ENCODE data around the gene NECTIN2.

Gene NECTIN2

DNA sequence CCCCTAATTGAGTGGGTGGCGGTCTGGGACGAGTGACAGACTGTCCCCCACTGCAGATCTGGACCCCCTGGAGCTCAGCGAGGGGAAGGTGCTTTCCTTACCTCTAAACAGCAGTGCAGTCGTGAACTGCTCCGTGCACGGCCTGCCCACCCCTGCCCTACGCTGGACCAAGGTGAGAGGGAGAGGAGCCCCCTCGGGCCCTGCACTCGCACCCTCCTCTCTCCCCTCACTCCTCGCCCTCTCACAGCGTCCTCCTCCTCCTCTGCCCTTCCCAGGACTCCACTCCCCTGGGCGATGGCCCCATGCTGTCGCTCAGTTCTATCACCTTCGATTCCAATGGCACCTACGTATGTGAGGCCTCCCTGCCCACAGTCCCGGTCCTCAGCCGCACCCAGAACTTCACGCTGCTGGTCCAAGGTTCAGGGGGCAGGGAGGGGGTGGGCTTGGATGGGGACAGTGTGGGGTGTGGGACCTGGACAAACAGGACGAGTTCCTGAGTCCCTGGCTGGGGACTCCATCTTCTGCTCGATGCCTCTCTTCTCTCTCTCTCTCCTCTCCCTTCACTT lies 27.5 kb upstream of the NECTIN2 start:
- ATAC-seq: no peak

GRCh38 chr19:44819246-44819832 lies 26.8 kb upstream of the NECTIN2 start:
- TF ChIP-seq ZNF70 (CRISPR knock-in tag; IDR thresholded peaks at IDR 0.05): no peak
- TF ChIP-seq POU6F1 (CRISPR knock-in tag; IDR thresholded peaks at IDR 0.05; ENCODE audit: borderline replicate concordance, low read depth): no peak
- no peak for ATAC-seq

More for the DNA sequence above, 27.5 kb upstream of the NECTIN2 start:
- TF ChIP-seq TCF4 (CRISPR knock-in tag; IDR thresholded peaks at IDR 0.05; ENCODE audit: borderline replicate concordance) (no peak), ZFP30 (CRISPR knock-in tag; IDR thresholded peaks at IDR 0.05) (no peak), OSR1 (CRISPR knock-in tag; IDR thresholded peaks at IDR 0.05) (no peak), RARB (CRISPR knock-in tag; IDR thresholded peaks at IDR 0.05) (no peak), POU6F1 (CRISPR knock-in tag; IDR thresholded peaks at IDR 0.05; ENCODE audit: borderline replicate concordance, low read depth) (no peak), CSDC2 (CRISPR knock-in tag; IDR thresholded peaks at IDR 0.05) (no peak), GLIS3 (CRISPR knock-in tag; IDR thresholded peaks at IDR 0.05) (no peak), ZNF70 (CRISPR knock-in tag; IDR thresholded peaks at IDR 0.05) (no peak), CREB5 (CRISPR knock-in tag; IDR thresholded peaks at IDR 0.05; ENCODE audit: low read depth) (no peak), ZNF8 (CRISPR knock-in tag; IDR thresholded peaks at IDR 0.05) (no peak), PPARA (CRISPR knock-in tag; IDR thresholded peaks at IDR 0.05; ENCODE audit: borderline replicate concordance) (no peak), ZC3H10 (CRISPR knock-in tag; IDR thresholded peaks at IDR 0.05) (no peak), ISL1 (CRISPR knock-in tag; IDR thresholded peaks at IDR 0.05) (no peak), ARNTL (CRISPR knock-in tag; IDR thresholded peaks at IDR 0.05; ENCODE audit: borderline replicate concordance, low read depth) (no peak), TSHZ2 (CRISPR knock-in tag; IDR thresholded peaks at IDR 0.05) (no peak), SNAI2 (CRISPR knock-in tag; IDR thresholded peaks at IDR 0.05) (no peak), ZNF565 (CRISPR knock-in tag; conservative IDR thresholded peaks at IDR 0.05; ENCODE audit: low read depth) (no peak)
- TF ChIP-seq, protein P1, sequence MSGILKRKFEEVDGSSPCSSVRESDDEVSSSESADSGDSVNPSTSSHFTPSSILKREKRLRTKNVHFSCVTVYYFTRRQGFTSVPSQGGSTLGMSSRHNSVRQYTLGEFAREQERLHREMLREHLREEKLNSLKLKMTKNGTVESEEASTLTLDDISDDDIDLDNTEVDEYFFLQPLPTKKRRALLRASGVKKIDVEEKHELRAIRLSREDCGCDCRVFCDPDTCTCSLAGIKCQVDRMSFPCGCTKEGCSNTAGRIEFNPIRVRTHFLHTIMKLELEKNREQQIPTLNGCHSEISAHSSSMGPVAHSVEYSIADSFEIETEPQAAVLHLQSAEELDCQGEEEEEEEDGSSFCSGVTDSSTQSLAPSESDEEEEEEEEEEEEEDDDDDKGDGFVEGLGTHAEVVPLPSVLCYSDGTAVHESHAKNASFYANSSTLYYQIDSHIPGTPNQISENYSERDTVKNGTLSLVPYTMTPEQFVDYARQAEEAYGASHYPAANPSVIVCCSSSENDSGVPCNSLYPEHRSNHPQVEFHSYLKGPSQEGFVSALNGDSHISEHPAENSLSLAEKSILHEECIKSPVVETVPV (CRISPR knock-in tag; IDR thresholded peaks at IDR 0.05): no peak
- TF ChIP-seq, protein P2, sequence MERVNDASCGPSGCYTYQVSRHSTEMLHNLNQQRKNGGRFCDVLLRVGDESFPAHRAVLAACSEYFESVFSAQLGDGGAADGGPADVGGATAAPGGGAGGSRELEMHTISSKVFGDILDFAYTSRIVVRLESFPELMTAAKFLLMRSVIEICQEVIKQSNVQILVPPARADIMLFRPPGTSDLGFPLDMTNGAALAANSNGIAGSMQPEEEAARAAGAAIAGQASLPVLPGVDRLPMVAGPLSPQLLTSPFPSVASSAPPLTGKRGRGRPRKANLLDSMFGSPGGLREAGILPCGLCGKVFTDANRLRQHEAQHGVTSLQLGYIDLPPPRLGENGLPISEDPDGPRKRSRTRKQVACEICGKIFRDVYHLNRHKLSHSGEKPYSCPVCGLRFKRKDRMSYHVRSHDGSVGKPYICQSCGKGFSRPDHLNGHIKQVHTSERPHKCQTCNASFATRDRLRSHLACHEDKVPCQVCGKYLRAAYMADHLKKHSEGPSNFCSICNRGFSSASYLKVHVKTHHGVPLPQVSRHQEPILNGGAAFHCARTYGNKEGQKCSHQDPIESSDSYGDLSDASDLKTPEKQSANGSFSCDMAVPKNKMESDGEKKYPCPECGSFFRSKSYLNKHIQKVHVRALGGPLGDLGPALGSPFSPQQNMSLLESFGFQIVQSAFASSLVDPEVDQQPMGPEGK (CRISPR knock-in tag; IDR thresholded peaks at IDR 0.05; ENCODE audit: borderline replicate concordance): no peak

All from SK-N-SH treated with all-trans-retinoic acid at 6 μM for 48 hours (cell line).